Adipocyte (in vitro differentiated cells): Measurements from ENCODE around the gene SIRPA.
A peak's percentile ranks its signal among the peaks of the same experiment; 100 is the strongest.

Experiments
- DNase-seq: peaks from one replicate; pipeline ENCODE4 v3.0.0-alpha.2; 2015; ENCODE audit warnings: low read depth
- H3K27me3 ChIP-seq: replicated peaks from 2 replicates; pipeline ENCODE4 v1.7.0; 2013; ENCODE audit warnings: mild to moderate bottlenecking, low read length, moderate library complexity; ENCODE audit not compliant: control insufficient read depth, insufficient read depth
- H3K36me3 ChIP-seq: 2 replicates; pipeline ENCODE4 v1.7.0; 2013; ENCODE audit warnings: low read length, mild to moderate bottlenecking, moderate library complexity; ENCODE audit not compliant: control insufficient read depth, insufficient read depth, severe bottlenecking
- H3K4me1 ChIP-seq: 2 replicates; pipeline ENCODE4 v1.7.0; 2013; ENCODE audit warnings: mild to moderate bottlenecking, low read length, moderate library complexity; ENCODE audit not compliant: control insufficient read depth, insufficient read depth
- H3K4me3 ChIP-seq: 2 replicates; pipeline ENCODE4 v1.7.0; 2013; ENCODE audit warnings: mild to moderate bottlenecking, low read length, moderate library complexity
- H3K9ac ChIP-seq: 2 replicates; pipeline ENCODE4 v1.7.0; 2013; ENCODE audit warnings: mild to moderate bottlenecking, low read length, moderate library complexity
- H3K9me3 ChIP-seq: 2 replicates; pipeline ENCODE4 v1.7.0; 2013; ENCODE audit warnings: mild to moderate bottlenecking, low read length, moderate library complexity; ENCODE audit not compliant: control insufficient read depth

Gene SIRPA

GRCh38 chr20:1953621-1954020 is 58.4 kb downstream of the SIRPA start:
- no peaks in the 10 kb centered on the region for H3K9me3 ChIP-seq

GRCh38 chr20:1955217-1955616 is 60.0 kb downstream of the SIRPA start:
- Histone ChIP-seq H3K36me3 (no peaks in the 10 kb centered on the region), H3K9me3 (no peaks in the 10 kb centered on the region), H3K4me3 (no peak overlapping the region), H3K4me1 (no peaks in the 10 kb centered on the region), H3K27me3 (peaks cover 4% of the 10 kb centered on the region), H3K9ac (no peak overlapping the region)
- DNase-seq: no peak

More at GRCh38 chr20:1953621-1954020, 58.4 kb downstream of the SIRPA start:
- no peak for DNase-seq
- Histone ChIP-seq H3K36me3 (no peaks in the 10 kb centered on the region), H3K4me3 (no peak overlapping the region), H3K9ac (no peak overlapping the region), H3K27me3 (peaks cover 4% of the 10 kb centered on the region), H3K4me1 (peaks cover 15% of the 10 kb centered on the region)

- H3K27me3 ChIP-seq: peaks cover 15% of the 10 kb centered on the region
- no peak overlapping the region for H3K9ac ChIP-seq
- no peaks in the 10 kb centered on the region for H3K36me3 ChIP-seq
- H3K4me3 ChIP-seq: no peak overlapping the region
- DNase-seq: no peak
- H3K4me1 ChIP-seq: no peaks in the 10 kb centered on the region
- no peaks in the 10 kb centered on the region for H3K9me3 ChIP-seq
Observed at GRCh38 chr20:1958426-1958825, 63.2 kb downstream of the SIRPA start.

GRCh38 chr20:1959156-1959555 is 63.9 kb downstream of the SIRPA start:
- Histone ChIP-seq H3K27me3 (peaks cover 12% of the 10 kb centered on the region), H3K36me3 (no peaks in the 10 kb centered on the region), H3K9ac (no peak overlapping the region), H3K4me1 (no peaks in the 10 kb centered on the region), H3K9me3 (no peaks in the 10 kb centered on the region), H3K4me3 (no peak overlapping the region)
- no peak for DNase-seq

- DNase-seq: no peak
- H3K27me3 ChIP-seq: peaks cover 18% of the 10 kb centered on the region
Observed at GRCh38 chr20:1961374-1961773, 66.2 kb downstream of the SIRPA start.

GRCh38 chr20:1964061-1964460 is 68.9 kb downstream of the SIRPA start:
- DNase-seq: no peak
- peaks cover 3% of the 10 kb centered on the region for H3K4me1 ChIP-seq
- peaks cover 39% of the 10 kb centered on the region for H3K27me3 ChIP-seq
- H3K36me3 ChIP-seq: no peaks in the 10 kb centered on the region
- H3K9ac ChIP-seq: no peak overlapping the region
- no peaks in the 10 kb centered on the region for H3K9me3 ChIP-seq
- no peak overlapping the region for H3K4me3 ChIP-seq

More at GRCh38 chr20:1961374-1961773, 66.2 kb downstream of the SIRPA start:
- H3K4me3 ChIP-seq: no peak overlapping the region
- no peaks in the 10 kb centered on the region for H3K9me3 ChIP-seq
- no peaks in the 10 kb centered on the region for H3K36me3 ChIP-seq
- H3K4me1 ChIP-seq: peaks cover 3% of the 10 kb centered on the region
- H3K9ac ChIP-seq: no peak overlapping the region

- no peaks in the 10 kb centered on the region for H3K36me3 ChIP-seq
- peak overlapping the region; percentile 68 for H3K4me3 ChIP-seq
- H3K27me3 ChIP-seq: peaks cover 44% of the 10 kb centered on the region
- DNase-seq: no peak
- no peaks in the 10 kb centered on the region for H3K9me3 ChIP-seq
- H3K9ac ChIP-seq: peak overlapping the region; percentile 36
- peaks cover 3% of the 10 kb centered on the region for H3K4me1 ChIP-seq
Observed at GRCh38 chr20:1964659-1965405, 69.6 kb downstream of the SIRPA start.

- peak; percentile 85 for DNase-seq
- H3K4me1 ChIP-seq: peaks cover 3% of the 10 kb centered on the region
- H3K27me3 ChIP-seq: peaks cover 51% of the 10 kb centered on the region
- no peaks in the 10 kb centered on the region for H3K36me3 ChIP-seq
- H3K4me3 ChIP-seq: peak overlapping the region; percentile 68
- peak overlapping the region; percentile 36 for H3K9ac ChIP-seq
- H3K9me3 ChIP-seq: no peaks in the 10 kb centered on the region
Observed at GRCh38 chr20:1965520-1966351, 70.5 kb downstream of the SIRPA start.

GRCh38 chr20:1968964-1969363 is 73.8 kb downstream of the SIRPA start:
- Histone ChIP-seq H3K4me1 (peaks cover 3% of the 10 kb centered on the region), H3K9me3 (no peaks in the 10 kb centered on the region), H3K36me3 (no peaks in the 10 kb centered on the region), H3K27me3 (peaks cover 65% of the 10 kb centered on the region), H3K9ac (no peak overlapping the region), H3K4me3 (no peak overlapping the region)
- no peak for DNase-seq

- H3K9me3 ChIP-seq: no peaks in the 10 kb centered on the region
- no peaks in the 10 kb centered on the region for H3K36me3 ChIP-seq
- H3K4me1 ChIP-seq: no peaks in the 10 kb centered on the region
- H3K27me3 ChIP-seq: peaks cover 79% of the 10 kb centered on the region
- no peak overlapping the region for H3K9ac ChIP-seq
- no peak for DNase-seq
- H3K4me3 ChIP-seq: no peak overlapping the region
Observed at GRCh38 chr20:1971893-1972586, 76.8 kb downstream of the SIRPA start.
